Trophoblast cell (in vitro differentiated cells and primary cell): ENCODE data around the gene ICOS.

Experiments
- DNase-seq, 2 donors: peaks; one replicate each; pipeline ENCODE4 v3.0.0-alpha.2; 2016
- H2AFZ ChIP-seq: 2 replicates; pipeline ENCODE4 v1.6.1; 2013; ENCODE audit warnings: low read length, moderate library complexity, mild to moderate bottlenecking; ENCODE audit not compliant: insufficient read depth, poor library complexity
- H2AK5ac ChIP-seq: 2 replicates; pipeline ENCODE4 v1.6.1; 2013; ENCODE audit warnings: mild to moderate bottlenecking, low read length
- H2BK120ac ChIP-seq: 2 replicates; pipeline ENCODE4 v1.6.1; 2013; ENCODE audit warnings: low read length, mild to moderate bottlenecking, moderate library complexity; ENCODE audit not compliant: insufficient read depth, poor library complexity
- H2BK12ac ChIP-seq: 2 replicates; pipeline ENCODE4 v1.6.1; 2013; ENCODE audit warnings: mild to moderate bottlenecking, low read length, moderate library complexity
- H2BK5ac ChIP-seq: 2 replicates; pipeline ENCODE4 v1.6.1; 2013; ENCODE audit warnings: low read length, low read depth, moderate library complexity, mild to moderate bottlenecking; ENCODE audit not compliant: poor library complexity
- H3K14ac ChIP-seq: 2 replicates; pipeline ENCODE4 v1.6.1; 2013; ENCODE audit warnings: mild to moderate bottlenecking, low read length
- H3K18ac ChIP-seq: 2 replicates; pipeline ENCODE4 v1.6.1; 2013; ENCODE audit warnings: mild to moderate bottlenecking, low read length
- H3K23ac ChIP-seq: 2 replicates; pipeline ENCODE4 v1.6.1; 2013; ENCODE audit warnings: low read length
- H3K27ac ChIP-seq: 2 replicates; pipeline ENCODE4 v1.5.1; 2013; ENCODE audit warnings: low read depth, mild to moderate bottlenecking, inconsistent platforms, low read length, moderate library complexity
- H3K27me3 ChIP-seq: 2 replicates; pipeline ENCODE4 v1.6.1; 2013; ENCODE audit warnings: inconsistent platforms, mild to moderate bottlenecking, low read length, moderate library complexity; ENCODE audit not compliant: insufficient read depth
- H3K36me3 ChIP-seq, 2 experiments: 1 replicate in 1 of 2; 2 replicates in 1 of 2; pipeline ENCODE4 v1.6.1; 2013; ENCODE audit warnings: low read length in 2 of 2, mild to moderate bottlenecking in 2 of 2, moderate library complexity in 1 of 2; ENCODE audit not compliant: insufficient read depth in 2 of 2, control insufficient read depth in 1 of 2
- H3K4ac ChIP-seq: 2 replicates; pipeline ENCODE4 v1.6.1; 2013; ENCODE audit warnings: low read depth, mild to moderate bottlenecking, low read length, moderate library complexity
- H3K4me1 ChIP-seq, 2 experiments: 1 replicate in 1 of 2; 2 replicates in 1 of 2; pipeline ENCODE4 v1.6.1; 2013; ENCODE audit warnings: low read length in 2 of 2, mild to moderate bottlenecking in 2 of 2, moderate library complexity in 1 of 2; ENCODE audit not compliant: insufficient read depth in 2 of 2, control insufficient read depth in 1 of 2
- H3K4me2 ChIP-seq: 2 replicates; pipeline ENCODE4 v1.6.1; 2013; ENCODE audit warnings: inconsistent platforms, mild to moderate bottlenecking, low read length, moderate library complexity
- H3K4me3 ChIP-seq: 2 replicates; pipeline ENCODE4 v1.5.1; 2013; ENCODE audit warnings: mild to moderate bottlenecking, low read depth, low read length, inconsistent platforms
- H3K79me1 ChIP-seq: one replicate; pipeline ENCODE4 v1.6.1; 2013; ENCODE audit warnings: low read length
- H3K79me2 ChIP-seq: 2 replicates; pipeline ENCODE4 v1.6.1; 2013; ENCODE audit warnings: low read length, mild to moderate bottlenecking; ENCODE audit not compliant: control insufficient read depth, insufficient read depth, poor library complexity
- H3K9ac ChIP-seq: 2 replicates; pipeline ENCODE4 v1.6.1; 2013; ENCODE audit warnings: mild to moderate bottlenecking, low read length
- H3K9me3 ChIP-seq: 2 replicates; pipeline ENCODE4 v1.6.1; 2013; ENCODE audit warnings: low read depth, mild to moderate bottlenecking, control low read depth, inconsistent platforms, low read length; ENCODE audit not compliant: insufficient read depth
- H4K12ac ChIP-seq: 2 replicates; pipeline ENCODE4 v1.6.1; 2013; ENCODE audit warnings: low read depth, mild to moderate bottlenecking, low read length, moderate library complexity
- H4K8ac ChIP-seq: 2 replicates; pipeline ENCODE4 v1.6.1; 2013; ENCODE audit warnings: low read depth, mild to moderate bottlenecking, low read length, moderate library complexity
- H4K91ac ChIP-seq: one replicate; pipeline ENCODE4 v1.6.1; 2013; ENCODE audit warnings: low read depth, mild to moderate bottlenecking, low read length, moderate library complexity
- WGBS: extraction: QIAGEN DNeasy Blood & Tissue Kit; methylation state at CpG from one replicate; pipeline ENCODE4 v1.1.7; 2013; ENCODE audit warnings: missing lambda C conversion rate; ENCODE audit not compliant: insufficient read length, insufficient coverage; ENCODE audit errors: extremely low coverage; 5-methylcytosine and 5-hydroxymethylcytosine counted together

Gene ICOS

DNA sequence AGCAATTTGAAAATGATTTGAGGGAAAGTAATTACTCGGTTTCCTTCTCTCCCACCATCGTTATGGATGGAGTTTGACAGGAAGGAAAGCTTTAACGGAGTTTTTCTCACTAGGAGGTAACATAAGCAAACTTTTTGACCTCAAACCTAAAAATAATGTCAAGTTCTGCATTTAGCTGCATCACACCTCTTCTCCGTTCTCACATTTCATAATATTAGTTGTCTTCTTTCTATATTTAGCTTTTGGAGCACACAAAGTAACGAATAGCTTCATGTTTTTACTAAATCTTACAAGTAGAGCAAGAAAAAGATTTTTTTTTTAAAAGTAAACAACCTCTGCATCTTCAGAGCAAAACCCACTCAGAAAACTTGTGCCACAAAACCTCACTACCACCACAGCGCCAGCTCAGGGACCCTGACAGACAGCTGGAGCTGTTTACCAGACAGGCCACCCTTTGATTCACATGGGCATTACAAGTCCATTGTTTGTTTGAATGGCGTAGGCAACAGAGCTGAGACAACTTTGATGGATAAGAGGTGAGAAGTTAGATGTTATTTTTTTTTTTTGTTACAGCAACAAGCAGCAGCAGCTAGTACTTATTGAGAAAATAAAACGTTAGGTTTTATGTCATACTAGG lies 21.9 kb upstream of the ICOS start:
- Histone ChIP-seq H3K9me3 (no peaks in the 10 kb centered on the region), H4K12ac (no peak overlapping the region), H3K14ac (no peak overlapping the region), H3K23ac (no peak overlapping the region), H4K91ac (no peak overlapping the region), H3K4me1 (no peaks in the 10 kb centered on the region), H2AK5ac (no peak overlapping the region), H2BK12ac (no peak overlapping the region), H3K27me3 (no peaks in the 10 kb centered on the region), H3K4me2 (no peak overlapping the region), H3K4ac (no peak overlapping the region), H2AFZ (no peak overlapping the region), H3K18ac (no peak overlapping the region), H3K9ac (no peak overlapping the region), H4K8ac (no peak overlapping the region), H3K4me3 (no peak overlapping the region), H3K27ac (no peak overlapping the region), H2BK120ac (no peak overlapping the region), H3K79me1 (no peaks in the 10 kb centered on the region), H3K36me3 (no peaks in the 10 kb centered on the region), H2BK5ac (no peak overlapping the region), H3K79me2 (no peaks in the 10 kb centered on the region)
- whole genome bisulfite sequencing = no CpG with 5 or more reads among the region's 8 CpGs
- no peak for DNase-seq

DNA sequence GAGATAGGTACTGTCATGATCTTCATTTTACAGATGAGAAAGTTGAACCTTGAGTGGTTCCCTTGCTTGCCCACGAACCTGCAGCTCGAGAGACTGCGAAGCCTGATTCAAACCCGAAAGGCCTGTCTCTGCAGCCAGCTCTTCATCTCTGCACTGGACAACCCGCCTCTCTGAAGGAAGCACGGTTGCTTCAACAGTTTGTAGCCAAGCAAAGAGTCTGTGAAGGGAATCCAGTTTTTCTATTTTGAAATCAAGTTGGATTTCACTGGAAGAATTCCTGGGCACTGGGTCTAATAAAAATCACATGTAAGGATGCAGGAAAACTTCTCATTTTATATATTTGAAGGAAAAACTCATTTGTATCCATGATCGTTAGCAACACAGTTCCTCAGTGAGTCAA lies 21.3 kb upstream of the ICOS start:
- no peak overlapping the region for H3K14ac ChIP-seq
- no peak overlapping the region for H2AK5ac ChIP-seq
- no peak overlapping the region for H2BK5ac ChIP-seq
- no peaks in the 10 kb centered on the region for H3K36me3 ChIP-seq
- no peak overlapping the region for H2BK12ac ChIP-seq
- DNase-seq = no peak
- H3K79me2 ChIP-seq = no peaks in the 10 kb centered on the region
- no peak overlapping the region for H3K4me2 ChIP-seq
- no peak overlapping the region for H4K12ac ChIP-seq
- H3K18ac ChIP-seq = no peak overlapping the region
- no peak overlapping the region for H4K8ac ChIP-seq
- WGBS = no CpG with 5 or more reads among the region's 7 CpGs
- no peak overlapping the region for H3K27ac ChIP-seq
- H3K4ac ChIP-seq = no peak overlapping the region
- H3K4me1 ChIP-seq = no peaks in the 10 kb centered on the region
- H2AFZ ChIP-seq = no peak overlapping the region
- H4K91ac ChIP-seq = no peak overlapping the region
- no peak overlapping the region for H2BK120ac ChIP-seq
- no peaks in the 10 kb centered on the region for H3K27me3 ChIP-seq
- no peak overlapping the region for H3K4me3 ChIP-seq
- H3K9ac ChIP-seq = no peak overlapping the region
- no peak overlapping the region for H3K23ac ChIP-seq
- H3K79me1 ChIP-seq = no peaks in the 10 kb centered on the region
- H3K9me3 ChIP-seq = no peaks in the 10 kb centered on the region

DNA sequence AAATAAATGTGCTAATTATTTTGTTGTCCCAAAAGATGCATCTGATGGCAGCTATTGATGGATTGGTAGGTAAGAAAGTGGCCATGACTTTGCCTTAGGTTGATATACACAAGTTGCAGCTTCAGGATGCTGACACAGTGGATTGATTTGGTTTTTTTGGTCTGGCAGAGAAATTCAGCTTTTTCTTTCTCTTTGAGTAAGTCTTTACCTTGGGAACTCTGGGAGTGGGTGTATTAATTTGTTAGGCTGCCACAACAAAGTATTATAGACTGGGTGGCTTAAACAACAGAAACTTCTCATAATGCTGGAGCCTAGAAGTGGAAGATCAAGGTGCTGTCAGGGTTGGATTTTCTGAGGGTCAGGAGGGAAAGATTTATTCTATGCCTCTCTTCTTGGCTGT lies 19.8 kb upstream of the ICOS start:
- Histone ChIP-seq H3K9me3 (no peaks in the 10 kb centered on the region), H3K4me2 (no peak overlapping the region), H2AFZ (no peak overlapping the region), H4K12ac (no peak overlapping the region), H3K27ac (no peak overlapping the region), H3K18ac (no peak overlapping the region), H2AK5ac (no peak overlapping the region), H2BK120ac (no peak overlapping the region), H3K4me3 (no peak overlapping the region), H3K36me3 (no peaks in the 10 kb centered on the region), H3K14ac (no peak overlapping the region), H3K9ac (no peak overlapping the region), H4K91ac (no peak overlapping the region), H3K27me3 (no peaks in the 10 kb centered on the region), H2BK5ac (no peak overlapping the region), H2BK12ac (no peak overlapping the region), H3K79me2 (no peaks in the 10 kb centered on the region), H3K4ac (no peak overlapping the region), H3K23ac (no peak overlapping the region), H3K4me1 (no peaks in the 10 kb centered on the region), H4K8ac (no peak overlapping the region), H3K79me1 (no peaks in the 10 kb centered on the region)
- no peak for DNase-seq

DNA sequence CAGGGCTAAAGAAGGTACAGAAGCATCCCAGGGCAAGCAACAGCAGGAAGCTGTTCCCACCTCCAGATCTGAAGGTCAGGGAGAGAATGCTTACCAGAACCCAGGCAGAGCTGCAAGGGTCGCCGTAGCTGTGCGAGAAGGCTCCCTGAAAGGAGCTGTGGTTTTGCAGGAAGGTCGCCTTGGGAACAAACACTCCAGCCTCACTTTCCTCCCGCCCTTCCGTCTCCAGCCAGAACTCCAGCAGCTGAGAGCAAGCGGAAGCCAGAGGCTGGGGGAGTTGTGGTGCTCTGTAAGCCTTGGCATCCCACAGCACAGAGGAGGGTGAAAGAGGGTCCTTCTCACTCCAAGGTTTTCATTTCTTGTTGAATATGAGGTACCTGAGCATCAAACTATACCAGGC lies 18.3 kb upstream of the ICOS start:
- DNase-seq = no peak
- Histone ChIP-seq H3K79me2 (no peaks in the 10 kb centered on the region), H3K4me2 (no peak overlapping the region), H3K27ac (no peak overlapping the region), H2BK12ac (no peak overlapping the region), H2AFZ (no peak overlapping the region), H3K9me3 (no peaks in the 10 kb centered on the region), H4K91ac (no peak overlapping the region), H4K8ac (no peak overlapping the region), H3K4me1 (no peaks in the 10 kb centered on the region), H3K23ac (no peak overlapping the region), H3K36me3 (no peaks in the 10 kb centered on the region), H3K4ac (no peak overlapping the region), H3K9ac (no peak overlapping the region), H4K12ac (no peak overlapping the region), H2AK5ac (no peak overlapping the region), H3K79me1 (no peaks in the 10 kb centered on the region), H3K27me3 (no peaks in the 10 kb centered on the region), H2BK120ac (no peak overlapping the region), H3K4me3 (no peak overlapping the region), H3K18ac (no peak overlapping the region), H3K14ac (no peak overlapping the region), H2BK5ac (no peak overlapping the region)
- no CpG with 5 or more reads among the region's 7 CpGs for WGBS
